Uterus (tissue), 4 donors: ENCODE data around the gene SPATA24. TPM values are rescaled to one million over a fixed set of nuclear protein-coding genes. Genes with fewer than 3 reads are reported as not detected.
A peak's percentile ranks its signal among the peaks of the same experiment; 100 is the strongest.

Source experiments
- DNase-seq, 2 donors: peaks; one replicate each; pipeline ENCODE4 v3.0.0-alpha.2; 2019 to 2020
- H3K27ac ChIP-seq, 2 donors: fragments of 200-600 bp; sonication (generic); 1 replicate in 1 of 2; 2 replicates in 1 of 2; pipeline ENCODE4 v1.5.1; 2016 to 2018
- H3K27me3 ChIP-seq, 2 donors: fragments of 200-600 bp; sonication (generic); one replicate each; pipeline ENCODE4 v1.5.1; 2018 to 2019; ENCODE audit warnings: control low read depth in 1 of 2
- H3K36me3 ChIP-seq, 2 donors: fragments of 200-600 bp; sonication (generic); one replicate each; pipeline ENCODE4 v1.5.1; 2019; ENCODE audit warnings: control low read depth in 1 of 2
- H3K4me1 ChIP-seq, 2 donors: fragments of 200-600 bp; sonication (generic); one replicate each; pipeline ENCODE4 v1.5.1; 2018 to 2019; ENCODE audit warnings: control low read depth in 1 of 2
- H3K4me3 ChIP-seq, 2 donors: fragments of 200-600 bp; sonication (generic); 1 replicate in 1 of 2; 2 replicates in 1 of 2; pipeline ENCODE4 v1.5.1; 2018 to 2019; ENCODE audit warnings: mild to moderate bottlenecking in 1 of 2
- H3K9me3 ChIP-seq, 2 donors: fragments of 200-600 bp; sonication (generic); one replicate each; pipeline ENCODE4 v1.5.1; 2019; ENCODE audit warnings: control low read depth in 1 of 2
- CTCF ChIP-seq, 4 experiments: fragments of 200-600 bp in 2 of 4; fragments of 450-650 bp in 2 of 4; sonication (generic) in 2 of 4; IDR thresholded peaks; one replicate each; pipeline ENCODE4 v1.5.1; 2016 to 2019; ENCODE audit warnings: antibody characterized with exemption in 4 of 4, mild to moderate bottlenecking in 2 of 4, moderate library complexity in 1 of 4
- POLR2A ChIP-seq, 2 donors: fragments of 450-650 bp; IDR thresholded peaks; one replicate each; pipeline ENCODE4 v1.6.1; 2016; ENCODE audit warnings: antibody characterized with exemption in 2 of 2, mild to moderate bottlenecking in 1 of 2, moderate library complexity in 1 of 2
- intact Hi-C: fragments of 100-400 bp; cut with DNase I; formaldehyde crosslinking; loops from one replicate; pipeline ENCODE4 v1.15.1; 2023; ENCODE audit warnings: low total_unique reads
- total RNA-seq, 4 donors: library from RNA; depleted of rRNA in 3 of 4; stranded (reverse); fragments of >200 nt in 3 of 4; gene quantifications; one replicate each; pipeline versions ENCODE4 v1.1.0 to v1.2.4, GENCODE V29; 2014 to 2023
- donor health status: DM: yes; HTN: yes; CAD: no.

SPATA24 gene
- 1 to 10 TPM in 2 of 4 donors, not detected in 2; 2.4 to 3.4 TPM for total RNA-seq

GRCh38 chr5:139403787-139404483 is at the start of gene SPATA24:
SPATA24 (minus strand) TSS chr5:139404089; CDS start chr5:139404060, 29 bp downstream.
- TF ChIP-seq CTCF (IDR thresholded peaks at IDR 0.05): no peak
- TF ChIP-seq POLR2A (IDR thresholded peaks at IDR 0.05): peak in 1 of 2 donors; percentile 28

GRCh38 chr5:139451878-139452660 is 48.2 kb upstream of the SPATA24 start:
- DNase-seq: no peak
- intact Hi-C loops: no loop called here
- H3K36me3 ChIP-seq: no peaks in the 10 kb centered on the region

More at GRCh38 chr5:139403787-139404483, at the start of gene SPATA24:
- intact Hi-C loops: no loop called here
- H3K4me1 ChIP-seq: peaks cover 0 to 3% of the 10 kb centered on the region in 2 donors
- H3K27ac ChIP-seq: peak within 1 kb of the TSS; percentile 86 to 95
- no peaks in the 10 kb centered on the region for H3K36me3 ChIP-seq
- H3K4me3 ChIP-seq: peak within 1 kb of the TSS; percentile 35 to 37
- H3K27me3 ChIP-seq: no peaks in the 10 kb centered on the region
- H3K9me3 ChIP-seq: no peaks in the 10 kb centered on the region
- peak; percentile 97 to 98 for DNase-seq

GRCh38 chr5:139451176-139451575 is 47.3 kb upstream of the SPATA24 start:
- Histone ChIP-seq H3K9me3 (no peaks in the 10 kb centered on the region), H3K4me1 (no peaks in the 10 kb centered on the region), H3K27me3 (no peaks in the 10 kb centered on the region), H3K4me3 (no peak overlapping the region), H3K27ac (no peak overlapping the region), H3K36me3 (no peaks in the 10 kb centered on the region)
- TF ChIP-seq CTCF (IDR thresholded peaks at IDR 0.05) (no peak), POLR2A (IDR thresholded peaks at IDR 0.05) (no peak)
- no peak for DNase-seq
- intact Hi-C loops: no loop called here

More at GRCh38 chr5:139451878-139452660, 48.2 kb upstream of the SPATA24 start:
- Histone ChIP-seq H3K4me3 (no peak overlapping the region), H3K9me3 (no peaks in the 10 kb centered on the region), H3K27me3 (no peaks in the 10 kb centered on the region), H3K27ac (no peak overlapping the region), H3K4me1 (no peaks in the 10 kb centered on the region)
- TF ChIP-seq CTCF (IDR thresholded peaks at IDR 0.05) (no peak), POLR2A (IDR thresholded peaks at IDR 0.05) (no peak)

- Histone ChIP-seq H3K4me3 (no peak overlapping the region), H3K36me3 (no peaks in the 10 kb centered on the region), H3K4me1 (no peaks in the 10 kb centered on the region), H3K27me3 (no peaks in the 10 kb centered on the region), H3K9me3 (no peaks in the 10 kb centered on the region), H3K27ac (no peak overlapping the region)
- TF ChIP-seq CTCF (IDR thresholded peaks at IDR 0.05) (no peak), POLR2A (IDR thresholded peaks at IDR 0.05) (no peak)
- intact Hi-C loops: no loop called here
- no peak for DNase-seq
These were observed 43.3 kb upstream of the SPATA24 start for GRCh38 chr5:139446956-139447779.
